ENCODE measurements around the gene FBXO40. TPM values are rescaled to one million over a fixed set of nuclear protein-coding genes. Genes with fewer than 3 reads are reported as not detected.
"Not testable (repeated sequence)": the region's sequence is repeated elsewhere in the genome, so short reads cannot be mapped to it uniquely, and the experiment has no call there.

The FBXO40 gene
- total RNA-seq, 1 experiment from 2014 or later, result not detected

- Histone ChIP-seq H3K4me3 (ENCODE audit: low read length) (no peak overlapping the region), H3K9me3 (ENCODE audit: low read length) (no peaks in the 10 kb centered on the region), H2AFZ (ENCODE audit: low read length) (no peak overlapping the region), H3K9me2 (replicated peaks; ENCODE audit: low read length) (no peaks in the 10 kb centered on the region), H3K36me3 (ENCODE audit: low read depth, low read length) (no peaks in the 10 kb centered on the region), H3K27ac (ENCODE audit: low read length) (no peak overlapping the region), H3K27me3 (ENCODE audit: low read length) (peaks cover 12% of the 10 kb centered on the region), H4K20me1 (ENCODE audit: low read length) (no peaks in the 10 kb centered on the region), H3F3A (ENCODE audit: low read length, unreplicated experiment) (no peaks in the 10 kb centered on the region), H3K4me2 (ENCODE audit: low read length) (no peak overlapping the region), H3K4me1 (ENCODE audit: insufficient read depth, low read length) (no peaks in the 10 kb centered on the region), H3K9ac (ENCODE audit: low read length) (no peak overlapping the region), H3K79me2 (ENCODE audit: low read length) (no peaks in the 10 kb centered on the region)
- DNase-seq (no peak), ATAC-seq (no peak)
- intact Hi-C loops (cut with micrococcal nuclease), result no loop called here
- TF ChIP-seq CTCF (conservative IDR thresholded peaks at IDR 0.05; ENCODE audit: low read depth, low read length) (no peak), EZH2phosphoT487 (IDR thresholded peaks at IDR 0.05; ENCODE audit: borderline replicate concordance, low read length) (no peak), EZH2 (IDR thresholded peaks at IDR 0.05; ENCODE audit: low read length, unreplicated experiment) (no peak)
- ChIA-PET POLR2A (ENCODE audit: unreplicated experiment) (no interaction called here), CTCF (no interaction called here)
- BruUV-seq (replicated peaks), result no TSS peak
Observed at GRCh38 chr3:121595765-121596406, 2.7 kb downstream of the FBXO40 start.

GRCh38 chr3:121598564-121598963, 5.4 kb downstream of the FBXO40 start:
- intact Hi-C loops (cut with micrococcal nuclease), result no loop called here
- no peaks in the 10 kb centered on the region for H3K9me3 ChIP-seq (ENCODE audit: low read length)
- no peak for ATAC-seq
- H3K79me2 ChIP-seq (ENCODE audit: low read length), result no peaks in the 10 kb centered on the region
- no TSS peak for BruUV-seq (replicated peaks)
- no peaks in the 10 kb centered on the region for H3K4me1 ChIP-seq (ENCODE audit: insufficient read depth, low read length)
- no peak for DNase-seq
- ChIA-PET CTCF (no interaction called here), POLR2A (ENCODE audit: unreplicated experiment) (no interaction called here)
- H3K27me3 ChIP-seq (ENCODE audit: low read length), result no peaks in the 10 kb centered on the region
- H3K4me3 ChIP-seq (ENCODE audit: low read length), result no peak overlapping the region
- no peak overlapping the region for H3K9ac ChIP-seq (ENCODE audit: low read length)
- H4K20me1 ChIP-seq (ENCODE audit: low read length), result no peaks in the 10 kb centered on the region
- H3K36me3 ChIP-seq (ENCODE audit: low read depth, low read length), result no peaks in the 10 kb centered on the region
- no peak overlapping the region for H2AFZ ChIP-seq (ENCODE audit: low read length)
- TF ChIP-seq CTCF (conservative IDR thresholded peaks at IDR 0.05; ENCODE audit: low read depth, low read length), result no peak
- no peak for TF ChIP-seq EZH2phosphoT487 (IDR thresholded peaks at IDR 0.05; ENCODE audit: borderline replicate concordance, low read length)
- no peak for TF ChIP-seq EZH2 (IDR thresholded peaks at IDR 0.05; ENCODE audit: low read length, unreplicated experiment)
- H3K9me2 ChIP-seq (replicated peaks; ENCODE audit: low read length), result no peaks in the 10 kb centered on the region
- H3K27ac ChIP-seq (ENCODE audit: low read length), result no peak overlapping the region
- no peak overlapping the region for H3K4me2 ChIP-seq (ENCODE audit: low read length)
- H3F3A ChIP-seq (ENCODE audit: low read length, unreplicated experiment), result no peaks in the 10 kb centered on the region

- intact Hi-C loops (cut with micrococcal nuclease); CTCF ChIA-PET; H3K9me3 ChIP-seq (ENCODE audit: low read length); H3K36me3 ChIP-seq (ENCODE audit: low read depth, low read length); H3K27ac ChIP-seq (ENCODE audit: low read length); H3K4me3 ChIP-seq (ENCODE audit: low read length); ATAC-seq; H4K20me1 ChIP-seq (ENCODE audit: low read length); H3K27me3 ChIP-seq (ENCODE audit: low read length); DNase-seq; H3K79me2 ChIP-seq (ENCODE audit: low read length); H2AFZ ChIP-seq (ENCODE audit: low read length); BruUV-seq (replicated peaks); H3K4me1 ChIP-seq (ENCODE audit: insufficient read depth, low read length); H3K4me2 ChIP-seq (ENCODE audit: low read length); H3K9ac ChIP-seq (ENCODE audit: low read length); POLR2A ChIA-PET (ENCODE audit: unreplicated experiment); H3K9me2 ChIP-seq (replicated peaks; ENCODE audit: low read length); H3F3A ChIP-seq (ENCODE audit: low read length, unreplicated experiment): not testable (repeated sequence)
Observed at GRCh38 chr3:121599900-121600299, 6.7 kb downstream of the FBXO40 start.

Data from PC-3 (cell line).